ENCODE data around the gene C19orf53. TPM values are rescaled to one million over a fixed set of nuclear protein-coding genes. Genes with fewer than 3 reads are reported as not detected.
"Not testable (repeated sequence)": the region's sequence is repeated elsewhere in the genome, so short reads cannot be mapped to it uniquely, and the experiment has no call there.

C19orf53 gene
- total RNA-seq, 4 donors from 2014 or later: 71.3 to 148 (median 84.3) TPM

- TF ChIP-seq CTCF (IDR thresholded peaks at IDR 0.05) (no peak), POLR2A (IDR thresholded peaks at IDR 0.05) (no peak)
- Histone ChIP-seq H3K27ac (peak overlapping the region in 1 of 4 donors; percentile 27), H3K27me3 (no peaks in the 10 kb centered on the region), H3K36me3 (peaks cover 0 to 2% (median 0%) of the 10 kb centered on the region in 3 donors), H3K4me3 (no peak overlapping the region), H3K9me3 (no peaks in the 10 kb centered on the region), H3K4me1 (peaks cover 0 to 28% (median 18%) of the 10 kb centered on the region in 4 donors)
- DNase-seq: no peak
Observed at GRCh38 chr19:13783565-13784500, 9.6 kb downstream of the C19orf53 start.

GRCh38 chr19:13784731-13785452 is 10.6 kb downstream of the C19orf53 start:
- H3K27me3 ChIP-seq: no peaks in the 10 kb centered on the region
- peaks cover 0 to 36% (median 22%) of the 10 kb centered on the region in 4 donors for H3K4me1 ChIP-seq
- H3K4me3 ChIP-seq: peak overlapping the region in 1 of 4 donors; percentile 15
- H3K9me3 ChIP-seq: no peaks in the 10 kb centered on the region
- no peak for TF ChIP-seq POLR2A (IDR thresholded peaks at IDR 0.05)
- TF ChIP-seq CTCF (IDR thresholded peaks at IDR 0.05): peak; percentile 41 to 71 (median 70)
- no peaks in the 10 kb centered on the region for H3K36me3 ChIP-seq
- DNase-seq: peak; percentile 71 to 88 (median 83)
- peak overlapping the region in 1 of 4 donors; percentile 47 for H3K27ac ChIP-seq

GRCh38 chr19:13788991-13789390 is 14.7 kb downstream of the C19orf53 start:
- Histone ChIP-seq H3K4me1 (peaks cover 0 to 23% (median 22%) of the 10 kb centered on the region in 4 donors), H3K4me3 (no peak overlapping the region), H3K36me3 (no peaks in the 10 kb centered on the region), H3K9me3 (no peaks in the 10 kb centered on the region), H3K27ac (peak overlapping the region; percentile 28 to 78 (median 61)), H3K27me3 (no peaks in the 10 kb centered on the region)
- no peak for TF ChIP-seq POLR2A (IDR thresholded peaks at IDR 0.05)
- TF ChIP-seq CTCF (IDR thresholded peaks at IDR 0.05): no peak
- peak in 2 of 3 donors; percentile 66 to 77 for DNase-seq

GRCh38 chr19:13790354-13790753 is 16.1 kb downstream of the C19orf53 start:
- peaks cover 0 to 19% (median 16%) of the 10 kb centered on the region in 4 donors for H3K4me1 ChIP-seq
- no peaks in the 10 kb centered on the region for H3K9me3 ChIP-seq
- TF ChIP-seq POLR2A (IDR thresholded peaks at IDR 0.05) (no peak), CTCF (IDR thresholded peaks at IDR 0.05) (no peak)
- H3K4me3 ChIP-seq: no peak overlapping the region
- no peaks in the 10 kb centered on the region for H3K27me3 ChIP-seq
- no peaks in the 10 kb centered on the region for H3K36me3 ChIP-seq
- DNase-seq: no peak
- H3K27ac ChIP-seq: peak overlapping the region in 1 of 4 donors; percentile 74

- DNase-seq, H3K9me3 ChIP-seq, H3K27me3 ChIP-seq, H3K4me3 ChIP-seq, H3K36me3 ChIP-seq: not testable (repeated sequence)
- peak overlapping the region in 1 of 4 donors; percentile 93 for H3K27ac ChIP-seq
- peaks cover 0 to 32% (median 23%) of the 10 kb centered on the region in 4 donors for H3K4me1 ChIP-seq
Observed at GRCh38 chr19:13793317-13793716, 19.1 kb downstream of the C19orf53 start.

Data from Peyer's patch (tissue), 4 donors.